Epithelial cell of proximal tubule (primary cell): Measurements from ENCODE around the gene CABLES1. TPM values are rescaled to one million over a fixed set of nuclear protein-coding genes. Genes with fewer than 3 reads are reported as not detected.

ENCODE experiments used
- DNase-seq: peaks from one replicate; pipeline ENCODE4 v3.0.0-alpha.2; 2011; ENCODE audit warnings: low read depth
- H3K4me3 ChIP-seq: 2 replicates; pipeline ENCODE4 v1.5.1; 2011; ENCODE audit warnings: low read depth, mild to moderate bottlenecking, low read length
- CTCF ChIP-seq: conservative IDR thresholded peaks from 2 replicates; pipeline ENCODE4 v1.5.1; 2012; ENCODE audit warnings: low read depth, mild to moderate bottlenecking, low read length
- total RNA-seq: library from RNA; depleted of rRNA; stranded (reverse); fragments of >200 nt; gene quantifications from 2 replicates; pipeline ENCODE4 v1.2.3, GENCODE V29; 2015

Gene CABLES1
- total RNA-seq, 1 donor from 2014 or later = 6.1 TPM

GRCh38 chr18:23259701-23260681 is 124.7 kb downstream of the CABLES1 start:
- H3K4me3 ChIP-seq = peak overlapping the region; percentile 39
- DNase-seq = no peak
- TF ChIP-seq CTCF = no peak

GRCh38 chr18:23260926-23261590 is 125.8 kb downstream of the CABLES1 start:
- TF ChIP-seq CTCF = no peak
- DNase-seq = no peak
- H3K4me3 ChIP-seq = no peak overlapping the region

- H3K4me3 ChIP-seq = no peak overlapping the region
- no peak for TF ChIP-seq CTCF
- no peak for DNase-seq
Measured at GRCh38 chr18:23263551-23264235, 128.4 kb downstream of the CABLES1 start.

- DNase-seq = no peak
- no peak for TF ChIP-seq CTCF
- H3K4me3 ChIP-seq = no peak overlapping the region
Measured at GRCh38 chr18:23265682-23266399, 130.6 kb downstream of the CABLES1 start.

GRCh38 chr18:23266717-23267446 is 131.6 kb downstream of the CABLES1 start:
- DNase-seq = no peak
- no peak for TF ChIP-seq CTCF
- no peak overlapping the region for H3K4me3 ChIP-seq

- no peak for DNase-seq
- TF ChIP-seq CTCF = no peak
- H3K4me3 ChIP-seq = no peak overlapping the region
Measured at GRCh38 chr18:23267447-23267776, 132.1 kb downstream of the CABLES1 start.
